HEK293 (cell line): ENCODE results near the gene FKBP14.

Source experiments
- CTCF ChIA-PET: fragments of 350-600 bp; formaldehyde crosslinking; extraction: SDS; loops from one replicate; lab custom pipeline; 2021; ENCODE audit warnings: antibody characterized with exemption; lab: Yijun Ruan, JAX
- POLR2A ChIA-PET: fragments of 300-600 bp; formaldehyde crosslinking; extraction: SDS; loops from one replicate; lab custom pipeline; 2020; ENCODE audit warnings: antibody characterized with exemption, inconsistent platforms; lab: Yijun Ruan, JAX
- H3K27ac ChIP-seq: fragments of 200-500 bp; sonication (Bioruptor generic); 2 replicates; pipeline ENCODE4 v1.5.1; 2014; ENCODE audit warnings: low read depth, low read length, control low read depth, inconsistent platforms; ENCODE audit errors: extremely low read depth
- H3K36me3 ChIP-seq, 2 experiments: fragments of 200-500 bp in 1 of 2; sonication (Bioruptor generic) in 1 of 2; 1 replicate in 1 of 2; 2 replicates in 1 of 2; pipeline ENCODE4 v1.5.1; 2014 to 2017; ENCODE audit warnings: inconsistent platforms in 2 of 2, low read length in 2 of 2; ENCODE audit not compliant: control insufficient read depth in 2 of 2, insufficient read depth in 1 of 2
- H3K4me1 ChIP-seq: fragments of 200-500 bp; sonication (Bioruptor generic); 2 replicates; pipeline ENCODE4 v1.5.1; 2014; ENCODE audit warnings: mild to moderate bottlenecking, low read length, inconsistent platforms; ENCODE audit not compliant: control insufficient read depth, insufficient read depth
- H3K4me3 ChIP-seq: 2 replicates; pipeline ENCODE4 v1.5.1; 2011; ENCODE audit warnings: low read depth, mild to moderate bottlenecking, control low read depth, low read length, moderate library complexity
- H3K9me3 ChIP-seq: fragments of 200-500 bp; sonication (Bioruptor generic); 2 replicates; pipeline ENCODE4 v1.5.1; 2014; ENCODE audit warnings: low read depth, low read length, inconsistent platforms; ENCODE audit not compliant: control insufficient read depth, insufficient read depth
- EGR2 ChIP-seq: fragments of 450-650 bp; formaldehyde crosslinking; IDR thresholded peaks from 2 replicates; pipeline ENCODE4 v1.5.1; 2016; ENCODE audit warnings: low read depth, missing biosample characterization, missing genetic modification characterization
- ZBTB11 ChIP-seq: fragments of 450-650 bp; formaldehyde crosslinking; conservative IDR thresholded peaks from 2 replicates; pipeline ENCODE4 v1.5.1; 2016; ENCODE audit warnings: low read depth, missing biosample characterization, missing genetic modification characterization
- ZFHX2 ChIP-seq: fragments of 450-650 bp; formaldehyde crosslinking; conservative IDR thresholded peaks from 2 replicates; pipeline ENCODE4 v1.5.1; 2016; ENCODE audit warnings: missing biosample characterization, missing genetic modification characterization
- ZNF280D ChIP-seq: fragments of 450-650 bp; formaldehyde crosslinking; IDR thresholded peaks from 2 replicates; pipeline ENCODE4 v1.5.1; 2016; ENCODE audit warnings: missing biosample characterization, missing genetic modification characterization
- ZNF335 ChIP-seq: fragments of 450-650 bp; formaldehyde crosslinking; conservative IDR thresholded peaks from 2 replicates; pipeline ENCODE4 v1.5.1; 2016; ENCODE audit warnings: missing biosample characterization, missing genetic modification characterization
- ZNF394 ChIP-seq: fragments of 450-650 bp; formaldehyde crosslinking; IDR thresholded peaks from 2 replicates; pipeline ENCODE4 v1.5.1; 2016; ENCODE audit warnings: missing biosample characterization, missing genetic modification characterization, mild to moderate bottlenecking, moderate library complexity, borderline replicate concordance
- ZNF404 ChIP-seq: fragments of 450-650 bp; formaldehyde crosslinking; IDR thresholded peaks from 2 replicates; pipeline ENCODE4 v1.5.1; 2017; ENCODE audit warnings: missing biosample characterization, missing genetic modification characterization
- ZNF426 ChIP-seq: fragments of 450-650 bp; formaldehyde crosslinking; IDR thresholded peaks from 2 replicates; pipeline ENCODE4 v1.5.1; 2017; ENCODE audit warnings: missing biosample characterization, missing genetic modification characterization, mild to moderate bottlenecking, inconsistent platforms, moderate library complexity
- ZNF473 ChIP-seq: fragments of 450-650 bp; formaldehyde crosslinking; IDR thresholded peaks from 2 replicates; pipeline ENCODE4 v1.5.1; 2017; ENCODE audit warnings: missing biosample characterization, missing genetic modification characterization
- ZNF488 ChIP-seq: fragments of 450-650 bp; formaldehyde crosslinking; IDR thresholded peaks from 2 replicates; pipeline ENCODE4 v1.5.1; 2016; ENCODE audit warnings: missing biosample characterization, missing genetic modification characterization
- ZNF544 ChIP-seq: fragments of 450-650 bp; formaldehyde crosslinking; IDR thresholded peaks from 2 replicates; pipeline ENCODE4 v1.5.0; 2017; ENCODE audit warnings: missing biosample characterization, missing genetic modification characterization
- ZNF548 ChIP-seq: fragments of 450-650 bp; formaldehyde crosslinking; IDR thresholded peaks from 2 replicates; pipeline ENCODE4 v1.5.1; 2016; ENCODE audit warnings: missing biosample characterization, missing genetic modification characterization
- ZNF626 ChIP-seq: fragments of 450-650 bp; sonication (Bioruptor Pico); formaldehyde crosslinking; IDR thresholded peaks from 2 replicates; pipeline ENCODE4 v1.5.1; 2018; ENCODE audit warnings: missing biosample characterization, missing genetic modification characterization, inconsistent platforms
- ZNF629 ChIP-seq: fragments of 450-650 bp; formaldehyde crosslinking; IDR thresholded peaks from 2 replicates; pipeline ENCODE4 v1.5.1; 2017; ENCODE audit warnings: missing biosample characterization, missing genetic modification characterization
- ZNF639 ChIP-seq: fragments of 450-650 bp; formaldehyde crosslinking; IDR thresholded peaks from 2 replicates; pipeline ENCODE4 v1.5.1; 2016; ENCODE audit warnings: missing biosample characterization, missing genetic modification characterization
- ZNF670 ChIP-seq: fragments of 450-650 bp; formaldehyde crosslinking; IDR thresholded peaks from 2 replicates; pipeline ENCODE4 v1.5.1; 2016; ENCODE audit warnings: missing biosample characterization, missing genetic modification characterization, low read depth
- ZNF776 ChIP-seq: fragments of 450-650 bp; formaldehyde crosslinking; IDR thresholded peaks from 2 replicates; pipeline ENCODE4 v1.5.0; 2017; ENCODE audit warnings: missing biosample characterization, missing genetic modification characterization, borderline replicate concordance
- ZNF843 ChIP-seq: fragments of 450-650 bp; formaldehyde crosslinking; IDR thresholded peaks from 2 replicates; pipeline ENCODE4 v1.5.1; 2016; ENCODE audit warnings: missing biosample characterization, missing genetic modification characterization
- ZXDB ChIP-seq: fragments of 450-650 bp; formaldehyde crosslinking; IDR thresholded peaks from 2 replicates; pipeline ENCODE4 v1.5.1; 2016; ENCODE audit warnings: missing biosample characterization, missing genetic modification characterization
- TF ChIP-seq, protein P1 (sequence below): fragments of 450-650 bp; formaldehyde crosslinking; IDR thresholded peaks from 2 replicates; pipeline ENCODE4 v1.5.1; 2017; ENCODE audit warnings: missing biosample characterization, mild to moderate bottlenecking, missing genetic modification characterization, moderate library complexity

FKBP14 gene

DNA sequence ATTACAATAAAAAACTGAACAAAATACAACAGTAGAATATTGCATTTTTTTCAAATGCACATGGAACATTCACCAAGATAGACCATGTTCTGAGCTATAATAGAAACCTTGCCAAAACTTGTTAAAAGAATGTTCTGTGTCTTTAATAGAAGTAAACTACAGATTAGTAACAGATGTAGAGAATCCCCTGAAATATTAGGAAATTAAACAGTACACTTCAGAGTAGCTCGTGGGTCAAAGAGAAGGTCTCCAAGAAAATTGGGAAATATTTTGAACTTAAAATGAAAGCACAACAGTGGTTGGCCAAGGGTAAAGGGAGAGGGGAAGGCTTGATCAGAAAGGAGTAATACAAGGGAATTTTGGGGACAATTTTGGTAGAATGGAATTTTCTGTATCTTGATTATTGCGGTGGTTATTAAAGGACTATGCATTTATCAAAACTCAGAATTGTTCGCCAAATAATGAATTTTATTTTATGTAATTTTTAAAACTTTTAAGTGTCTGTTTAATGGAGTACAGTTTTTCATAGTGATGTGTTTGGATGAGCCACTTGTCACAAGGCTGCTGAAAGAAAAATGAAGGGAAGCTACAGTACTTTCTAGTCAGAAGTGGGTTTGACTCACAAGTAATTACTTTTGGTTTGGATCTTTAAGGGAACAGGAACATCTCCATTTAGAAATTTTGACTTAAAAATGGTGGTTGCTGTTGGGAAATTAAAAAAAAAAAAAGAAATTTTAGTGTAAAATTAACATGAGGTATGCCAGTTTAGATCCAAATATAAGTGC lies 11.9 kb upstream of the FKBP14 start:
- CTCF ChIA-PET = interaction anchor here (1.3 kb wide), 1 partner anchor 23 kb away, joined by 4 read pairs; no protein-coding TSS in a partner anchor
- Histone ChIP-seq H3K4me1 (no peaks in the 10 kb centered on the region; the same call in 1 of the 2 replicates), H3K9me3 (no peaks in the 10 kb centered on the region), H3K36me3 (no peaks in the 10 kb centered on the region), H3K27ac (no peak overlapping the region), H3K4me3 (no peak overlapping the region)
- no peak for TF ChIP-seq ZNF776 (tag by site-specific recombination)
- no peak for TF ChIP-seq ZNF548 (tag by site-specific recombination)
- no peak for TF ChIP-seq ZBTB11
- TF ChIP-seq EGR2 (tag by site-specific recombination) = no peak
- no peak for TF ChIP-seq ZNF670 (tag by site-specific recombination)
- no peak for TF ChIP-seq ZFHX2 (tag by site-specific recombination)
- no peak for TF ChIP-seq ZNF404
- TF ChIP-seq ZNF639 (tag by site-specific recombination) = no peak
- TF ChIP-seq ZNF544 = no peak
- TF ChIP-seq ZNF394 (tag by site-specific recombination) = no peak
- no peak for TF ChIP-seq ZXDB (tag by site-specific recombination)
- no peak for TF ChIP-seq ZNF843 (tag by site-specific recombination)
- TF ChIP-seq ZNF629 = no peak
- TF ChIP-seq ZNF488 (tag by site-specific recombination) = no peak
- no peak for TF ChIP-seq ZNF280D (tag by site-specific recombination)
- no peak for TF ChIP-seq ZNF426
- TF ChIP-seq, protein P1, sequence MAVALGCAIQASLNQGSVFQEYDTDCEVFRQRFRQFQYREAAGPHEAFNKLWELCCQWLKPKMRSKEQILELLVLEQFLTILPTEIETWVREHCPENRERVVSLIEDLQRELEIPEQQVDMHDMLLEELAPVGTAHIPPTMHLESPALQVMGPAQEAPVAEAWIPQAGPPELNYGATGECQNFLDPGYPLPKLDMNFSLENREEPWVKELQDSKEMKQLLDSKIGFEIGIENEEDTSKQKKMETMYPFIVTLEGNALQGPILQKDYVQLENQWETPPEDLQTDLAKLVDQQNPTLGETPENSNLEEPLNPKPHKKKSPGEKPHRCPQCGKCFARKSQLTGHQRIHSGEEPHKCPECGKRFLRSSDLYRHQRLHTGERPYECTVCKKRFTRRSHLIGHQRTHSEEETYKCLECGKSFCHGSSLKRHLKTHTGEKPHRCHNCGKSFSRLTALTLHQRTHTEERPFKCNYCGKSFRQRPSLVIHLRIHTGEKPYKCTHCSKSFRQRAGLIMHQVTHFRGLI (tag by site-specific recombination) = no peak
- TF ChIP-seq ZNF335 (tag by site-specific recombination) = no peak
- no peak for TF ChIP-seq ZNF626
- TF ChIP-seq ZNF473 (tag by site-specific recombination) = no peak
- POLR2A ChIA-PET = interaction anchor here (1.5 kb wide), 1 partner anchor 11 kb away, joined by 3 read pairs; the partner anchor contains the start of gene PLEKHA8
